Loucy (cell line): Measurements from ENCODE around the gene PTRHD1.

ENCODE experiments used
- H2AFZ ChIP-seq: fragments of 200-600 bp; sonication (generic); 2 replicates; pipeline ENCODE4 v1.6.0; 2016; ENCODE audit warnings: antibody characterized with exemption, mild to moderate bottlenecking, low read length, moderate library complexity
- H3F3A ChIP-seq: fragments of 200-600 bp; 2 replicates; pipeline ENCODE4 v1.6.0; 2016; ENCODE audit warnings: antibody characterized with exemption, low read depth, mild to moderate bottlenecking
- H3K27me3 ChIP-seq: fragments of 200-600 bp; sonication (generic); 2 replicates; pipeline ENCODE4 v1.6.1; 2014; ENCODE audit warnings: low read length, mild to moderate bottlenecking; ENCODE audit not compliant: insufficient read depth, poor library complexity, severe bottlenecking
- H3K36me3 ChIP-seq: fragments of 200-600 bp; sonication (generic); 2 replicates; pipeline ENCODE4 v1.6.1; 2016; ENCODE audit warnings: low read length; ENCODE audit not compliant: insufficient read depth
- H3K4me1 ChIP-seq: fragments of 200-600 bp; sonication (generic); 2 replicates; pipeline ENCODE4 v1.5.1; 2014; ENCODE audit warnings: low read length, mild to moderate bottlenecking; ENCODE audit not compliant: insufficient read depth, poor library complexity, severe bottlenecking
- H3K4me2 ChIP-seq: fragments of 200-600 bp; sonication (generic); 2 replicates; pipeline ENCODE4 v1.6.0; 2014; ENCODE audit warnings: antibody characterized with exemption, low read length, low read depth, mild to moderate bottlenecking; ENCODE audit not compliant: poor library complexity, severe bottlenecking
- H3K4me3 ChIP-seq: fragments of 200-600 bp; sonication (generic); 2 replicates; pipeline ENCODE4 v1.5.1; 2014; ENCODE audit warnings: low read length, mild to moderate bottlenecking, mixed read lengths; ENCODE audit not compliant: poor library complexity, severe bottlenecking
- H3K79me2 ChIP-seq: fragments of 200-600 bp; sonication (generic); 2 replicates; pipeline ENCODE4 v1.6.1; 2014; ENCODE audit warnings: low read length; ENCODE audit not compliant: insufficient read depth
- H3K9ac ChIP-seq: fragments of 200-600 bp; sonication (generic); 2 replicates; pipeline ENCODE4 v1.6.0; 2014; ENCODE audit warnings: mild to moderate bottlenecking, low read depth, low read length, moderate library complexity; ENCODE audit not compliant: poor library complexity, severe bottlenecking
- H3K9me2 ChIP-seq: fragments of 200-600 bp; sonication (generic); replicated peaks from 2 replicates; pipeline ENCODE4 v1.6.1; 2016; ENCODE audit warnings: low read depth, low read length, mixed read lengths
- H3K9me3 ChIP-seq: fragments of 200-600 bp; sonication (generic); 2 replicates; pipeline ENCODE4 v1.6.1; 2014; ENCODE audit warnings: mild to moderate bottlenecking, antibody characterized with exemption, low read length, low read depth; ENCODE audit not compliant: insufficient read depth
- H4K20me1 ChIP-seq: fragments of 200-600 bp; sonication (generic); 2 replicates; pipeline ENCODE4 v1.6.0; 2014; ENCODE audit warnings: antibody characterized with exemption, low read length, mild to moderate bottlenecking; ENCODE audit not compliant: insufficient read depth, poor library complexity, severe bottlenecking
- CTCF ChIP-seq: fragments of 200-600 bp; sonication (generic); conservative IDR thresholded peaks from 2 replicates; pipeline ENCODE4 v1.5.1; 2014; ENCODE audit warnings: mild to moderate bottlenecking, antibody characterized with exemption, low read length
- EZH2phosphoT487 ChIP-seq: fragments of 200-600 bp; IDR thresholded peaks from 2 replicates; pipeline ENCODE4 v1.6.1; 2018; ENCODE audit warnings: antibody characterized with exemption, mild to moderate bottlenecking, moderate library complexity, borderline replicate concordance

Gene PTRHD1

GRCh38 chr2:24840962-24841945 is 48.1 kb upstream of the PTRHD1 start:
- Histone ChIP-seq H3K4me2 (no peak overlapping the region), H3K79me2 (no peaks in the 10 kb centered on the region), H3K4me1 (no peaks in the 10 kb centered on the region), H3K9me2 (no peaks in the 10 kb centered on the region), H3F3A (no peaks in the 10 kb centered on the region), H3K9ac (no peak overlapping the region), H3K9me3 (no peaks in the 10 kb centered on the region), H2AFZ (no peak overlapping the region), H3K27me3 (no peaks in the 10 kb centered on the region), H3K4me3 (no peak overlapping the region), H4K20me1 (no peaks in the 10 kb centered on the region), H3K36me3 (peaks cover 60% of the 10 kb centered on the region; the same call in 1 of the 2 replicates)
- TF ChIP-seq EZH2phosphoT487 (no peak), CTCF (no peak)

- Histone ChIP-seq H3K36me3 (peaks cover 68% of the 10 kb centered on the region; the same call in 1 of the 2 replicates), H3K4me2 (no peak overlapping the region), H3K4me3 (no peak overlapping the region)
Observed at GRCh38 chr2:24840164-24840869, 47.1 kb upstream of the PTRHD1 start.

GRCh38 chr2:24839729-24840128 is 46.5 kb upstream of the PTRHD1 start:
- Histone ChIP-seq H3K4me1 (no peaks in the 10 kb centered on the region), H3K9me2 (no peaks in the 10 kb centered on the region), H3K9ac (no peak overlapping the region), H2AFZ (no peak overlapping the region), H3K9me3 (no peaks in the 10 kb centered on the region), H3K4me3 (no peak overlapping the region), H3K36me3 (peaks cover 74% of the 10 kb centered on the region; the same call in 1 of the 2 replicates), H3K79me2 (no peaks in the 10 kb centered on the region), H3F3A (no peaks in the 10 kb centered on the region), H3K4me2 (no peak overlapping the region), H3K27me3 (no peaks in the 10 kb centered on the region), H4K20me1 (no peaks in the 10 kb centered on the region)
- TF ChIP-seq CTCF (no peak), EZH2phosphoT487 (no peak)

More at GRCh38 chr2:24840164-24840869, 47.1 kb upstream of the PTRHD1 start:
- Histone ChIP-seq H3K79me2 (no peaks in the 10 kb centered on the region), H3F3A (no peaks in the 10 kb centered on the region), H3K9ac (no peak overlapping the region), H3K27me3 (no peaks in the 10 kb centered on the region), H2AFZ (no peak overlapping the region), H3K9me2 (no peaks in the 10 kb centered on the region), H3K4me1 (no peaks in the 10 kb centered on the region), H3K9me3 (no peaks in the 10 kb centered on the region), H4K20me1 (no peaks in the 10 kb centered on the region)
- TF ChIP-seq CTCF = no peak
- TF ChIP-seq EZH2phosphoT487 = no peak
